ENCODE data around the gene STAT4.

The STAT4 gene, protein sequence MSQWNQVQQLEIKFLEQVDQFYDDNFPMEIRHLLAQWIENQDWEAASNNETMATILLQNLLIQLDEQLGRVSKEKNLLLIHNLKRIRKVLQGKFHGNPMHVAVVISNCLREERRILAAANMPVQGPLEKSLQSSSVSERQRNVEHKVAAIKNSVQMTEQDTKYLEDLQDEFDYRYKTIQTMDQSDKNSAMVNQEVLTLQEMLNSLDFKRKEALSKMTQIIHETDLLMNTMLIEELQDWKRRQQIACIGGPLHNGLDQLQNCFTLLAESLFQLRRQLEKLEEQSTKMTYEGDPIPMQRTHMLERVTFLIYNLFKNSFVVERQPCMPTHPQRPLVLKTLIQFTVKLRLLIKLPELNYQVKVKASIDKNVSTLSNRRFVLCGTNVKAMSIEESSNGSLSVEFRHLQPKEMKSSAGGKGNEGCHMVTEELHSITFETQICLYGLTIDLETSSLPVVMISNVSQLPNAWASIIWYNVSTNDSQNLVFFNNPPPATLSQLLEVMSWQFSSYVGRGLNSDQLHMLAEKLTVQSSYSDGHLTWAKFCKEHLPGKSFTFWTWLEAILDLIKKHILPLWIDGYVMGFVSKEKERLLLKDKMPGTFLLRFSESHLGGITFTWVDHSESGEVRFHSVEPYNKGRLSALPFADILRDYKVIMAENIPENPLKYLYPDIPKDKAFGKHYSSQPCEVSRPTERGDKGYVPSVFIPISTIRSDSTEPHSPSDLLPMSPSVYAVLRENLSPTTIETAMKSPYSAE

DNA sequence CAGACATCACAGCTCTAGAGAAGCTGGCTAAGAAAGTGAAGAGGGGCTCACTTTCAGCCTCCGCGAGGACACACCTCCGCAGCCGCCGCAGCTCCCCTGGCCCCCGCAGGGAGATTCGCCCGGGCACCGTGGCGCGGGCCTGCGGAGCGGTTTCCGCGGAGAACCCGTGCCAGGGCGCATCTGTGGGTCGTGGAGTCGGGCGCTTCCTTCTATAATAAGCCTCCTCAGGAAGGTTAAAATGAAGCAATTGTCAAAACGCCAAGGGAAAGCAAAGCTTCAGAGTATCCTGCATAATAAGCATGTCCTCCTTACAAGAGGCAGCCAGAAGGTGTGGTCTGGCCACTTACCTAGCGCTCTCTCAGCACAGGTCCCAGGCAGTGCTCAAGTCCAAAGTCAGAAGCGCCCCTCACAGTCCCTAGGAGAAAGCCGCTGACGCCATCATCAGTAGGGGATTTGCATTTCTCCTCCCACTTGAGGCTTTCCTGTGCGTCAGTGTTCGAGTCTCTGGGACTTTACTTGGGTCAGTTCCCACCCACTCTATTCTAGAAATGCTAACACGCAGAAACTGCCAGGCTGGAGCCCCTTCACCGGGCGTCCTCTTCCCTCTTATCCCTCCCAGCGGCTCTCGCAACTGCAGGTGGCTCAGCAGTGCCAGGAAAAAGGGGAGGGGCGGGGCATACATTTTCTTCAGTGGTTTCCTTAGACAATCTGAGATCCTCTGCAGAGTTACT, at the start of gene STAT4:
STAT4 (minus strand) TSS at position 395 of the 731 bp plus-strand sequence. CDS start 2,791 bp downstream, outside the sequence.
- peak; percentile 67 for DNase-seq (ENCODE audit: low spot score)

DNA sequence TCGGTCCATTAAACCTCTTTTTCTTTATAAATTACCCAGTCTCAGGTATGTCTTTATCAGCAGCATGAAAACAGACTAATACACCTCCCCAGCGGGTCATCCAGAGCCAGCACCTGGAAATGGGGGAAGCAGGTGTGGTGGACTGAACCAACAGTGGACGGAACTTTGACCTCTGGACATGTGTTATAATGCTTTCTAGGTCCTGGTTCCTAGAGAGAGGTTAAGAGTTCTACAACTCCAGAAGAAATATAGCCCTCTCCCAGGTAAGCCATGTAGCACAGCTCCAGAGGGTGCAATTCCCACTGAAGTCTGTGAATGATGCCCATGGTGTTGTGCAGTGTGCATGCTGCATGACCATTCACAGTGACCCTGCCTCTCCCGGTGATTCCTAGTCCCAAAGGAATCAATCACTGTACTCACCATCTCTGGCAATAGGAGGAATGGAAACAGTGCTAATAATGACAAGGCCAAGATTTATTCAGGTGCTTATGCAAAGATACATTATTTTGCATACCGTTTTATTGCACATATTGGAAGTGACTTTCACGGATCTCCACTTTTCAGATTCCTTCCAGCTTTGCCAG, 49.2 kb upstream of the STAT4 start:
- no peak for DNase-seq (ENCODE audit: low spot score)

DNA sequence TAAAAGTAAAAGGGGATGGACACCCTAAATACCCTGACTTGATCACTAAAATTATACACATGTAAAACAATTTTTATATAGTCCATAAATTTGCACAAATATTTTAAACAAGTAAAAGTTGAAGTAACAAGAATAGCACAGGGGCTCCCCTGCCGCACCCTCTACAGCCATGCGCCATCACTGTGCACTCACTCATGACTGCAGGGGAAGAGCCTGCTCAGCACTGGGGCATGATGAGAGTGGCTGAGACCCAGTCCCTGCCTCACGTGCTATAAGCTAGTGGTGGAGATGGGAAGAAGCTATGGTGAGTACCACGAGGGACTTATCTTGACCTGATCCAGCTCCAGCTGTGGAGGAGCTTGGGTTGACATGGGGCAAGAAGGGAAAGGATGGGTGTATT, 47.5 kb upstream of the STAT4 start:
- no peak for DNase-seq (ENCODE audit: low spot score)

DNA sequence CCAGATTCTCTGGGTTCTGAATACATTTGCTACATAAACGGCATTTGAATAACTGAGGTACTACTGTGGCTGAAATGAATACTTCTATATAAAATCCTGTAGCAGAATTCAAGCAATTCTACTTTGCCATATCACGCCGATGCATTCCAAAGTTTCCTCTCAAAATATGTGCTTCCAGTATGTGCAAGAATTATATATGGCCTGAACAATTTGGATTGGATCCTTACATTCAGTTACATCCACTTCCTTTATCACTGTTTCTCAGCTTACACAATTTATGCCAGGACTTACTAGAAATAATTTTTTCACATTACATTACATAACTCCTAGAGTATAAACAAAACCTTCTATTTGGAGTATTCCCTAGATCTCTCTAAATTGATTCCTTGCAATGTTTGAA, 46.3 kb upstream of the STAT4 start:
- no peak for DNase-seq (ENCODE audit: low spot score)

DNA sequence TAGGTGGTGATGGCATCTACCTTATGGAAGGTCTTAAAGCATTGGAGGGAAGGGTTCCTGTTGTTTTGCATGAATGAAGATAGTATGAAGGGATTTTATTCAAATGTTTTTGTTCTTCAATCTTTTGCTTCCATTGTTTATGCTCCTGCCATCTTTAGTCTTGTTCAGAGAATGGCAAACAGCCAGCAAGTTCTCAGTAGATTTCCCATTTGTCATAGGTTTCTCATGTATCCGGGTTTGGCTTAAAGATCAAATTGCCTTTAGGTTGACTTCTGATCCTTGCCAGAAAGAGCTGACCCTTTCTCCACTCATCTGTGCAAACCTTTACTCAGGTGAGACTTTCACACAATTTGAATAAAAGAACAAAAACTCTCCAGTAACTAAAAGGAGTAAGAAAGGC, 44.2 kb upstream of the STAT4 start:
- no peak for DNase-seq (ENCODE audit: low spot score)

DNA sequence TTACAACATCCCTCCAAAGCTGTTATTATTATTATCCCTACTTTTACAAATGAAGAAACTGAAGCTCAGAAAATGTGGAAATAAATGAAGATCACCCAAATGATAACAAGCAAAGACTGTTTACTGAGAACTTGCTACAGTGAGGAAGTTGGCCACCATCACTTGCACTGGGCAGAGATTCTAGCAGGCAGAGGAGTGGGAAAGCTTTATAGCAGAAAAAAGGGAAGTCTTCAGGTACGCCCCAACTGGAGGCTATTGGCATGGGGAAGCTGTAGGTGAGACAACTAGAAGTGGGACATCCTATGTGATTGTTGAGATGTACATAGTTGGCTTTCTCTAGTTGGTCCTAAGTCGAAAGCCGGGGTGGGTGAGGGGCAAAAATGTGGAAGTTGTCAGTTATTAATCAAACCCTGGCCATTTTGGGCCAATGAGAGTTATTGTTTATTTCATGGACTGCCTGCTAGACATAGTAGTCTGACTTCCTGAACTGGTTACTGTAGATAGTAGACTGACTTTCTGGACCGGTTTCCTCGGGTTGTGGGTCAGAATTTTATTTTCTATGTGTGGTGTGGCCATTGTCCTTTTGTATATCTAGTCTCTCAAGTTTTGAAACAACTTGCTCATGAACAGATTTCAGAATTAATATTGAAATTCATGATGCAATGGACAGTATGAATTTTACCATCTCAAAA, 40.2 kb upstream of the STAT4 start:
- DNase-seq (ENCODE audit: low spot score): no peak

DNA sequence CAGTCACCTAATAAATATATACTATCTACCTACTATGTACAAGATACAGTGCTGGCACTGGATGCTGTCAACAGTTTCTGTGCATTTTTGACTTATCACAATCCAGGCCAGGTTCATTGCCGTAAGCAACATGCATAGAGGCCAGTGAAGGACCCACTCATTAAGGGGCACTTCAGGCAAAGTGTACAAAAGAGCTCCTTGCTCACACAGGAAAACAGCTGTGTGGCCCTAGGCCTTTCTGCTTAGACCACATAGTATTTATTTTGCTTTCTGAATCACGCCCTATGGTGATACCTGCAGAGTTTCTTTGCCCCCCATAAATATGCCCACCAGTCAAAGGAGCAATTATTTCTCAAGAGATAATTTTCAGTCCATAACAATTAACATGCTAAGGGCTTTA, 39.6 kb upstream of the STAT4 start:
- DNase-seq (ENCODE audit: low spot score): no peak

DNA sequence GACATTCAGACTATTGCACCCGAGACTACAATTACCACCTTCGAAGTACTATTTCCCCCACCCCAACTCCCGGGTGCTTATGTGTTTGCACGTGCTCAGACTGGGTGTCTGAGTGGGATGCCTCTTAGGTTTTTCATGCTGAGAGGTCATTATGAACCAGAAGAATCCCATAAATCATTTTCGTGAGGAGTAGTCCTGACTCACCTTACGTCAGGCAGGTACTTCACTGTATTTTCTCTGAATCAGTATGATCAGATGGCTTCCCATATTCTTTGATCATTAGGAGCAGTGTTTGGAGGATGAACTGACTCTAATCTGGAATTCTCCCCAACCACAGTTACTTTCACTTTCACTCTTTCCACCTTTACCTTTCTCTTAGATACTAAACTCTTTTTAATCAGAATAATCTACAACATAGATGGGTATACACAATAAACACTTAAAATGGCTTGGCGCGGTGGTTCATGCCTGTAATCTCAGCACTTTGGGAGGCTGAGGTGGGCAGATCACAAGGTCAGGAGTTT, 38.4 kb upstream of the STAT4 start:
- DNase-seq (ENCODE audit: low spot score): no peak

DNA sequence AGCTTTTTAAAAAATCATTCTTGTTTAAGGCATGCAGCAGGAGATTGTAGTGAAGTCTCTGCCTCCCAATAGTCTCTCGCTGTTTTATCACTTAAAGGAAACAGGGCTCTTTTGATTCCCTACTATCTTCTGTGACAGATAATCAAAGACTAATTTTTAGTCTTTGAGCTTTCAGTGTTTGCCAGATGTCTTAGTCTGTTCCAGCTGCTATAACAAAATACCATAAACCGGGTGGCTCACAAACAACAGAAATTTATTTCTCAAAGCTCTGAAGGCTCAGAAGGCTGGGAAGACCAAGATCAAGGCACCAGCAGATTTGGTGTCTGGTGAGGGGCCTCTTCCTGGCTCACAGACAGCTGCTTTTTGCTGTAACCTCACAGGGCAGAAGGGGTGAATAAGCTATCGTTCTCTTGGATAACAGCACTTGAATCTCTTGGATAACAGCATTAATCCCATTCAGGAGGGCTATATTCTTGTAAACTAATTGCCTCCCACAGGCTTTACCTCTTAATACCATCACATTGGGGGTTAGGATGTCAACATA, 37.8 kb upstream of the STAT4 start:
- DNase-seq (ENCODE audit: low spot score): no peak

DNA sequence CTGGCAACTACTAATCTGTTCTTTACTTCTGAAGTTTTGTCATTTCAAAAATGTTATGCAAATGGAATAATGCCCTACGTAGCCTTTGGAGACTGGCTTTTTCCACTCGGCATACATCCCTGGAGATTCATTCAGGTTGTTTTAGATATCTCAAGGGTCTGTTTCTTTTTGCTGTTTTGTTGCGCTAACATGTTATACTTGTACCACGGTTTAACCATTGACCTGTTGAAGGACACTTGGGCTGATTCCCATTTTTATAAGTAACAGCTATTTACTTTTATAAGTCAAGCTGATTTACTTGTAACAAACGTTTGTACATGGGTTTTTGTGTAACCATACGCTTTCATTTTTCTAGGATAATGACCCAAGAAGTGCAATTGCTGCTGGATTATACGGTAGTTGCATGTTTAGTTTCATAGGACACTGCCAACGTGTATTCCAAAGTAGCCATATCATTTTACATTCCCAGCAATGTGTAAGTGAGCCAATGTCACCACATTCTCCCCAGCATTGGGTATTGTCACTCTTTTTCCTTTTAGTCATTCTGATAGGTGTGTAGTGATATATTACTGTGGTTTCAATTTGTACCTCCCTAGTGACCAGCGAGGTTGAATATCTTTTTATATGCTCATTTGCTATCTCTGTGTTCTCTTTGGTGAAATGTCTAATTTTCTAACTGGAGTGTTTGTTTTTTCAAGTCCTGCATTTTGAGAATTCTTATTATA, 36.5 kb upstream of the STAT4 start:
- no peak for DNase-seq (ENCODE audit: low spot score)

DNA sequence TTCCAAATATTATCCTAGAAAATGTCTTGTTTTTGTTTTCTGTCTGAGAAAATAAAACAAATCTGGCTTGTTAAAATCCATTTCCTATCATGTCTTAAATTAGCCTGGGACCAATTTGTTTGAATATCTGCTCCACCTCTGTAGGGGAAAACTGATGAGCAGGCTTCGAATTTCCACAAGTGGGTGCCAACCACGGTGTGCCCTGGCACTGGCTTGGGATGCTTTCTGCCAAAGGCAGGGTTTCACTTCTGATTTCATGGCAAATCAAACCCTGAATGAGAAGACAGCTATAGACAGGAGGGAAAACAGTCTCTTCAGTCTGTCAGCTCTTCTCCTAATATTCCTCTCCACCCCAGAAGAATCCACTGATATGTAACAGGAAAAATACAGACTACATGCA, 33.7 kb upstream of the STAT4 start:
- no peak for DNase-seq (ENCODE audit: low spot score)

DNA sequence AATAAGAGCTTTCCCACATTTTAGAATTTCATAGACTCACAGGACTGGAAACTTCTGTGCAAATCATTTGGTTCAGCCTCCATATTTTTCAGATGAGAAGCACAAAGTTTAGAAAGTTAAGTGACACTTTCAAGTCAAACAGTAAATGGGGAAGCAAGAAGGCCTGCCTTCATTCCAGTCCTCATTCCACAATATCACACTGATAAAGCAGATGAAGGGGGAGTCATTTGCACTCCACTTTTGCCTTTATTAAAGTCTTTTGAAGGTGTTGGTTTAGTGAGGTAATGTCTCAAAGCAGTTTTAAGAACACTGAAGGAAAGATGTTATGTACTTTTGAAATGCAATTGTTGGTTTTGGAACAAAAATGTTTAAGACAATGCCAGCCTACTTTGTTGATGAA, 32.7 kb upstream of the STAT4 start:
- DNase-seq (ENCODE audit: low spot score): no peak

DNA sequence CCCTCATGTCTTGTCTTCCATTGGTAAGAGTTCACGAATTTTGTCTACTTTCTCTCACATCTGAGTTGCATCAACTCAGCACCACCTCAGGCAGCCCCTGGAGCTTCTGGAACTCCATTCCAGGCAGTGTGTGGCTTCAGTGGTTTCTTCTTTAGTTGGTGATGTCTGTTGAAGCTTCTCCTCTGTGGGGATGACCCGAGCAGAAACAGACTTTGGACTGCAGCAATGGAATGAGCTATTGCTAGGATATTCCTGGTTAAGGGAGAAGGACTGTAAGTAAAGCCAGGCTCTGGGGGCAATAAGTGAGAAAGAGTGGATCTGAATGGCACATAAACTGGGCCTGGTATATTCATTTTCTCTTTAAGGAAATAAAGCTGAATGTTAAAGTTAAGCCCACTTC, 32.3 kb upstream of the STAT4 start:
- no peak for DNase-seq (ENCODE audit: low spot score)

DNA sequence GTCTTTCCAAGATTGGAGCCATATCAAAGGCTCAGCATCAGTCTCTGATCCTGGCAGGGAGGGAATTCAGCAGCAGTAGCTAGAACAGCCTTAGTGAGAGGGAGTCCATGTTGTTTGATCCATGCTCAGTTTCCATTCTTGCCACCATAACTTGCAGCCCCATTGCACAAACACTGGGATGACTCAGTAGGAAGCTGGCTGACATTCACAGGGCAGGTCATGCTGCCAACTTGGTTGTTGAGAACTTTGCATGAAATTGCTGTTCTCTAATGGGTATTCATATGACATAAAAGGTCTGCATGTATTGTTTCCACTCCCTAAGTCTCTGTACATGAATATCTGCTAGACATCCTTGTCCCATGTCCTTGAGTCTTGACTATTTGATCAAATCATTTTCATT, 29.9 kb upstream of the STAT4 start:
- no peak for DNase-seq (ENCODE audit: low spot score)

DNA sequence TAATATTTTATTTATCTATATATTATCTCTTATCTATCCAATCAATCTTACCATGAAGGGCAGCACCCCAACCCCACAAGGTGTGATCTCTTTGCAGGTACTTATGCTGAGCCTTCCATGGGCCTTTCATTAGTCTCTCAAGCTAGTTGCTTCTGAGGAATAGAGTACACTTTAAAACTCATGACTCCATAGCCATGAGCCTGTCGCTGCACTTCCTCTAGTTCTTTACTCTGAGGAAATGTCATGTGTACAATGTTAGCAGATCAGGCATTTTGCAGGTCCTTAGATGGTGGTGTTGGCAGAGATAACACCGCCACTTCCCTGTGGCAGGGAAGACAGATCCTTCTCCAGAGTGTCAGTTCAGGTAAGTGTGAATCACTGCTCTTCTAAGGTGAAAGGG, 29.5 kb upstream of the STAT4 start:
- DNase-seq (ENCODE audit: low spot score): no peak

DNA sequence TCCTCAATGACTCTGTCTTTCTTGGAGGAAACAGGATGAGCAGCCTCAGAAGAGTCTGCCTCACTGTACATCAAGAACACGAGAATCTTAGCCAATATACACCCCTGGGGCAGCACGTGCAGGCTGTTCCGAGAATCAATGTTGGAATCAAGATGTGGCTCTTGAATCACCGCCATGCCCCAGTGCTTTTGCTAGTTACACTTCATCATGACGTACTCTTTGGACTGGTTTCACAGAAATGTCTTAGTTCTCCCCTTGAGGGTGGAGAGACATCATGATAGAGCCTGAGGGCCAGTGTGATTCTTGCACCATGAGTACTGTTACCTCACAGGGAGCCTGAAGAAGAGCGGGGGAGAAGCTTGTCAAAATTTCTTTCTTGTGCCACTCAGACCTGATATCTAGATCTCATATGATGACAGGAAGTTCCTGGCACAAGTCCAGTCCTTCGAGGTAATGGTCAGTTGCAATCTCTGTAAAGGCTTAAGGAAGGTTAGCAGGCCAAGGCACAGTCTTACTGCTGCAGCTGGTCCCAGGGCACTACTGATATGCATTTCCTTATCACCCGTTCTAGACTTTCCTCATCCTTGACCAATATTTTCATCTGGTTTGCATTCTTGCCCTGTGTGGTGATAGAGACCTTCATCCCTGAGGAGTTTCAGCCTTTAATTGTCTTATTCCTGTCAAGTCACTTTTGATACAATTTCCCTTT, 28.2 kb upstream of the STAT4 start:
- DNase-seq (ENCODE audit: low spot score): no peak

DNA sequence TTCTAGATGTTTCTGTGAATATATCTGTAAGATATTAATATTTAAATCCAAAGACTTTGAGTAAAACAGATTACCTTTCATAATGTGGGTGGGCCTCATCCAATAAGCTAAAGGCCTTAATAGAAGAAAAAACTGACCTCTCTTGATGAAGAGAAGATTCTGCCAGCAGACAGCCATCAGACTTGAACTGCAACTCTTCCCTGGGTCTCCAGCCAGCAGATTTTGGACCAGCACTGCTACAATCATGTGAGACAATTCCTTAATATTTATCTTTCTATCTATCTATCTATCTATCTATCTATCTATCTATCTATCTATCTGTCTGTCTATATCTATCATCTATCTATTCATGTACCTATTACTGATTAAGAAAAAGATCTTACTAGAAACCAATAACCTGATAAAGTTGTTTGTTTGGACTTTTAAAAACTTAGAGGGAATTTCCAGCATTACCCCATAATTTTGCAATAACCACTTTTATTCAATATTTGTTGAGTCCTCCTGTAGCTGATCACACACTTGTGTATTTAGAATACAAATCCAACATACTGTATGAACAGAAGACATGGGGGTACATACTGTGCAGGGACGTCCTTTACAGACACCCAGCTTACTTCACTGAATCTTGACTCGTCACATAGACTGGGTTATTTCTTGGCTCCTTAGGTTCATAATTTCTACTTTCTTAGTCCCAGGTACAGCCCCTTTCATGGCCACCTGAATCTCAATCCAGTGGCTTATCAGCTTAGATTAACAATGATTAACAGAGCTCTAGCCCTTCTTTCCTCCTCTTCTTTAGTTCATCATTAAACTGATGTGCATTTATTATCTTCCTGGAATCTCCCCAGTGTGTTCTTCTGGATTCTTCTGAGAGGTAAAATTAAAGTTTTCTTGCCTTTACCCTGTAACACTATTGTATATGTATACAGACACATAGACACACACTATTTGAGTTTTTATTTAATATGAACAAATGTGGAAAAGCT, 27.2 kb upstream of the STAT4 start:
- no peak for DNase-seq (ENCODE audit: low spot score)

DNA sequence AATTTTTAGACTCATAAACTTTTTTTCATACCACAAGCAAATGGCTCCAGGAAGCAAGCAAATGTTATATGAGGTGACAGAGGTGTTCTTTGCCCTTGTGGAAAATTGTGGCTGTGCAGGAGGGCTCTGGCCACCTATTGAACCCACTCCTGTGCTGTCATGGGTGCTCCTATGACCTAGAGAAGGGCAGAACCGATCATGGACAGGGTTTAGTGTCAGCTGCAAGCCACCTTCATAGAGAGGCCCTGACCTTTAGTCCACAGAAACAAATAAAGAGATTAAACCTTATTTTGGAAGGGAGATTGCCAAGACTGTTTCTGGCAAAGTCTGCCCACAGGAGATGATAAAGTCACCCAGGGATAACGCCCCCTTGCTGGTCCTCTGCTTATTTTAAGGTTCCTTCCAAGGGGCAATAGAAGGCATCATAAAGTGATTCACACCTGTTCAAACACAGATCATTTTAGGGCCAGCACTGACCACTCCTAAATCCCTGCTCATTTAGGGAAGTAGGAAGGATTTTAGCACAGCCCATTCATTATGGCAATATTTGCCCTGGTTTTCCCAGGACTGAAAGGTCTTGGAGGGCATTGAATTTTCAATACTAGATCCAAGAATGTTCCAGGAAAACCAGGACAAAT, 26.1 kb upstream of the STAT4 start:
- no peak for DNase-seq (ENCODE audit: low spot score)
